Measurements from ENCODE around the gene TMCC3. TPM values are rescaled to one million over a fixed set of nuclear protein-coding genes. Genes with fewer than 3 reads are reported as not detected.

The TMCC3 gene
- total RNA-seq, 1 donor from 2014 or later: 11.5 TPM

GRCh38 chr12:94648578-94648977 lies 1.8 kb downstream of the TMCC3 start:
- no peaks in the 10 kb centered on the region for H3K36me3 Mint-ChIP-seq
- no peak overlapping the region for H3K27ac Mint-ChIP-seq
- TF ChIP-seq CTCF (IDR thresholded peaks at IDR 0.05; ENCODE audit: unreplicated experiment): no peak
- DNase-seq (ENCODE audit: low spot score in 2 of 2, unreplicated experiment in 2 of 2): no peak
- H3K27me3 Mint-ChIP-seq (ENCODE audit: low read depth): peaks cover 19% of the 10 kb centered on the region
- peak overlapping the region; percentile 85 for H3K4me3 Mint-ChIP-seq
- H3K4me1 Mint-ChIP-seq: peaks cover 19% of the 10 kb centered on the region
- H3K9me3 Mint-ChIP-seq: no peaks in the 10 kb centered on the region

- peaks cover 16% of the 10 kb centered on the region for H3K27me3 Mint-ChIP-seq (ENCODE audit: low read depth)
- peaks cover 17% of the 10 kb centered on the region for H3K4me1 Mint-ChIP-seq
- no peak for DNase-seq (ENCODE audit: low spot score in 2 of 2, unreplicated experiment in 2 of 2)
- H3K9me3 Mint-ChIP-seq: no peaks in the 10 kb centered on the region
- no peak overlapping the region for H3K4me3 Mint-ChIP-seq
- H3K27ac Mint-ChIP-seq: no peak overlapping the region
- TF ChIP-seq CTCF (IDR thresholded peaks at IDR 0.05; ENCODE audit: unreplicated experiment): no peak
- no peaks in the 10 kb centered on the region for H3K36me3 Mint-ChIP-seq
Measured at GRCh38 chr12:94644141-94644979, 6.0 kb downstream of the TMCC3 start.

- no peak for TF ChIP-seq CTCF (IDR thresholded peaks at IDR 0.05; ENCODE audit: unreplicated experiment)
- Mint-ChIP-seq H3K27ac (no peak overlapping the region), H3K4me1 (peaks cover 10% of the 10 kb centered on the region), H3K36me3 (no peaks in the 10 kb centered on the region), H3K4me3 (no peak overlapping the region), H3K9me3 (no peaks in the 10 kb centered on the region), H3K27me3 (ENCODE audit: low read depth) (peaks cover 9% of the 10 kb centered on the region)
- no peak for DNase-seq (ENCODE audit: low spot score in 2 of 2, unreplicated experiment in 2 of 2)
Measured at GRCh38 chr12:94643606-94644005, 6.8 kb downstream of the TMCC3 start.

- no peak for DNase-seq (ENCODE audit: low spot score in 2 of 2, unreplicated experiment in 2 of 2)
- no peaks in the 10 kb centered on the region for H3K36me3 Mint-ChIP-seq
- no peak overlapping the region for H3K4me3 Mint-ChIP-seq
- no peaks in the 10 kb centered on the region for H3K4me1 Mint-ChIP-seq
- no peaks in the 10 kb centered on the region for H3K9me3 Mint-ChIP-seq
- TF ChIP-seq CTCF (IDR thresholded peaks at IDR 0.05; ENCODE audit: unreplicated experiment): no peak
- no peaks in the 10 kb centered on the region for H3K27me3 Mint-ChIP-seq (ENCODE audit: low read depth)
- H3K27ac Mint-ChIP-seq: no peak overlapping the region
Measured at GRCh38 chr12:94641283-94641682, 9.1 kb downstream of the TMCC3 start.

- no peaks in the 10 kb centered on the region for H3K4me1 Mint-ChIP-seq
- no peaks in the 10 kb centered on the region for H3K27me3 Mint-ChIP-seq (ENCODE audit: low read depth)
- no peak overlapping the region for H3K27ac Mint-ChIP-seq
- H3K36me3 Mint-ChIP-seq: no peaks in the 10 kb centered on the region
- no peak overlapping the region for H3K4me3 Mint-ChIP-seq
- no peak for TF ChIP-seq CTCF (IDR thresholded peaks at IDR 0.05; ENCODE audit: unreplicated experiment)
- no peaks in the 10 kb centered on the region for H3K9me3 Mint-ChIP-seq
- no peak for DNase-seq (ENCODE audit: low spot score in 2 of 2, unreplicated experiment in 2 of 2)
Measured at GRCh38 chr12:94640134-94640928, 10.0 kb downstream of the TMCC3 start.

Measured in mesothelial cell of epicardium (in vitro differentiated cells).